B cell (primary cell): Measurements from ENCODE around the gene ZMYND8.
"Not testable (repeated sequence)": the region's sequence is repeated elsewhere in the genome, so short reads cannot be mapped to it uniquely, and the experiment has no call there.

Source experiments
- EZH2 ChIP-seq: IDR thresholded peaks from 2 replicates; pipeline ENCODE4 v1.6.1; 2012; ENCODE audit warnings: borderline replicate concordance, low read depth, mild to moderate bottlenecking, moderate library complexity, low read length; ENCODE audit not compliant: insufficient read depth, poor library complexity, severe bottlenecking
- TF ChIP-seq, protein P1 (sequence below): fragments of 200-600 bp; IDR thresholded peaks from one replicate; pipeline ENCODE4 v1.8.0; 2022; ENCODE audit warnings: antibody characterized with exemption, mild to moderate bottlenecking

DNA sequence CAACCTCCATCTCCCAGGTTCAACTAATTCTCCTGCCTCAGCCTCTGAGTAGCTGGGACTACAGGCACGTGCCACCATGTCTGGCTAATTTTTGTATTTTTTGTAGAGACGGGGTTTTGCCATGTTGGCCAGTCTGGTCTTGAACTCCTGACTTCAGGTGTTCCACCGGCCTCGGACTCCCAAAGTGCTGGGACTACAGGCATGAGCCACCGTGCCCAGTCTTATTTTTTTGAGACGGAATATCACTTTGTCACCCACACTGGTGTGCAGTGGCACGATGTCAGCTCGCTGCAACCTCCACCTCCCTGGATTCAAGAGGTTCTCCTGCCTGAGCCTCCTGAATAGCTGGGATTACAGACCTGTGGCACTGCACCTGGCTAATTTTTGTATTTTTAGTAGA, 17.6 kb upstream of the ZMYND8 start:
- TF ChIP-seq, protein P1, sequence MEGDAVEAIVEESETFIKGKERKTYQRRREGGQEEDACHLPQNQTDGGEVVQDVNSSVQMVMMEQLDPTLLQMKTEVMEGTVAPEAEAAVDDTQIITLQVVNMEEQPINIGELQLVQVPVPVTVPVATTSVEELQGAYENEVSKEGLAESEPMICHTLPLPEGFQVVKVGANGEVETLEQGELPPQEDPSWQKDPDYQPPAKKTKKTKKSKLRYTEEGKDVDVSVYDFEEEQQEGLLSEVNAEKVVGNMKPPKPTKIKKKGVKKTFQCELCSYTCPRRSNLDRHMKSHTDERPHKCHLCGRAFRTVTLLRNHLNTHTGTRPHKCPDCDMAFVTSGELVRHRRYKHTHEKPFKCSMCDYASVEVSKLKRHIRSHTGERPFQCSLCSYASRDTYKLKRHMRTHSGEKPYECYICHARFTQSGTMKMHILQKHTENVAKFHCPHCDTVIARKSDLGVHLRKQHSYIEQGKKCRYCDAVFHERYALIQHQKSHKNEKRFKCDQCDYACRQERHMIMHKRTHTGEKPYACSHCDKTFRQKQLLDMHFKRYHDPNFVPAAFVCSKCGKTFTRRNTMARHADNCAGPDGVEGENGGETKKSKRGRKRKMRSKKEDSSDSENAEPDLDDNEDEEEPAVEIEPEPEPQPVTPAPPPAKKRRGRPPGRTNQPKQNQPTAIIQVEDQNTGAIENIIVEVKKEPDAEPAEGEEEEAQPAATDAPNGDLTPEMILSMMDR: not testable (repeated sequence)
- TF ChIP-seq EZH2: not testable (repeated sequence)
